GM18517 (cell line): ENCODE measurements around the gene TOMT.

Source experiments
- ATAC-seq: cut with Tn5 transposase; IDR thresholded peaks from one replicate; pipeline ENCODE4 v1.9.1; 2021; ENCODE audit warnings: mild to moderate bottlenecking, moderate library complexity; ENCODE audit not compliant: unreplicated experiment

The TOMT gene

GRCh38 chr11:72157131-72157530 lies 51.4 kb downstream of the TOMT start:
- no peak for ATAC-seq
